ENCODE results near the gene CD9.

CD9 gene

GRCh38 chr12:6250343-6250742 is 50.1 kb downstream of the CD9 start:
- no peak overlapping the region for H3K23ac ChIP-seq (ENCODE audit: low read length)
- no CpG with 5 or more reads among the region's 5 CpGs for WGBS (ENCODE audit: extremely low coverage, insufficient coverage, insufficient read length)
- no peak overlapping the region for H3K14ac ChIP-seq (ENCODE audit: low read length)
- no peak overlapping the region for H3K27ac ChIP-seq (ENCODE audit: low read depth, low read length)
- H3K4me1 ChIP-seq (ENCODE audit: control insufficient read depth in 1 of 2, insufficient read depth in 2 of 2, low read length in 2 of 2), result peaks cover 15 to 17% of the 10 kb centered on the region in 2 experiments
- no peak overlapping the region for H3K4me2 ChIP-seq (ENCODE audit: low read length)
- H2BK5ac ChIP-seq (ENCODE audit: low read depth, low read length, poor library complexity), result no peak overlapping the region
- H3K9me3 ChIP-seq (ENCODE audit: insufficient read depth, low read depth, low read length), result no peaks in the 10 kb centered on the region
- H3K27me3 ChIP-seq (ENCODE audit: insufficient read depth, low read length), result no peaks in the 10 kb centered on the region
- H2AK5ac ChIP-seq (ENCODE audit: low read length), result no peak overlapping the region
- no peak overlapping the region for H3K4ac ChIP-seq (ENCODE audit: low read depth, low read length)
- H3K9ac ChIP-seq (ENCODE audit: low read length), result no peak overlapping the region
- no peak overlapping the region for H2BK12ac ChIP-seq (ENCODE audit: low read length)
- H4K8ac ChIP-seq (ENCODE audit: low read depth, low read length), result peak overlapping the region; percentile 11
- H3K4me3 ChIP-seq (ENCODE audit: low read depth, low read length), result no peak overlapping the region
- H4K12ac ChIP-seq (ENCODE audit: low read depth, low read length), result no peak overlapping the region
- no peak for DNase-seq
- no peaks in the 10 kb centered on the region for H3K36me3 ChIP-seq (ENCODE audit: control insufficient read depth in 1 of 2, insufficient read depth in 2 of 2, low read length in 2 of 2)
- H2AFZ ChIP-seq (ENCODE audit: insufficient read depth, low read length, poor library complexity), result no peak overlapping the region
- no peak overlapping the region for H3K18ac ChIP-seq (ENCODE audit: low read length)
- no peak overlapping the region for H4K91ac ChIP-seq (ENCODE audit: low read depth, low read length)
- H2BK120ac ChIP-seq (ENCODE audit: insufficient read depth, low read length, poor library complexity), result peak overlapping the region; percentile 12
- H3K79me2 ChIP-seq (ENCODE audit: control insufficient read depth, insufficient read depth, low read length, poor library complexity), result peaks cover 3% of the 10 kb centered on the region
- peaks cover 11% of the 10 kb centered on the region for H3K79me1 ChIP-seq (ENCODE audit: low read length)

GRCh38 chr12:6253278-6253677 is 53.1 kb downstream of the CD9 start:
- Histone ChIP-seq H3K27ac (ENCODE audit: low read depth, low read length) (peak overlapping the region; percentile 44), H2BK120ac (ENCODE audit: insufficient read depth, low read length, poor library complexity) (peak overlapping the region; percentile 61), H3K79me2 (ENCODE audit: control insufficient read depth, insufficient read depth, low read length, poor library complexity) (peaks cover 3% of the 10 kb centered on the region), H4K12ac (ENCODE audit: low read depth, low read length) (no peak overlapping the region), H3K9me3 (ENCODE audit: insufficient read depth, low read depth, low read length) (no peaks in the 10 kb centered on the region), H2AFZ (ENCODE audit: insufficient read depth, low read length, poor library complexity) (no peak overlapping the region), H3K79me1 (ENCODE audit: low read length) (peaks cover 11% of the 10 kb centered on the region), H2AK5ac (ENCODE audit: low read length) (no peak overlapping the region), H3K14ac (ENCODE audit: low read length) (no peak overlapping the region), H2BK5ac (ENCODE audit: low read depth, low read length, poor library complexity) (peak overlapping the region; percentile 8), H3K9ac (ENCODE audit: low read length) (no peak overlapping the region), H3K36me3 (ENCODE audit: control insufficient read depth in 1 of 2, insufficient read depth in 2 of 2, low read length in 2 of 2) (no peaks in the 10 kb centered on the region), H3K4me3 (ENCODE audit: low read depth, low read length) (no peak overlapping the region), H3K18ac (ENCODE audit: low read length) (no peak overlapping the region), H4K8ac (ENCODE audit: low read depth, low read length) (no peak overlapping the region), H4K91ac (ENCODE audit: low read depth, low read length) (peak overlapping the region; percentile 27), H3K4ac (ENCODE audit: low read depth, low read length) (no peak overlapping the region), H3K4me2 (ENCODE audit: low read length) (no peak overlapping the region), H2BK12ac (ENCODE audit: low read length) (peak overlapping the region; percentile 73), H3K27me3 (ENCODE audit: insufficient read depth, low read length) (no peaks in the 10 kb centered on the region), H3K23ac (ENCODE audit: low read length) (no peak overlapping the region), H3K4me1 (ENCODE audit: control insufficient read depth in 1 of 2, insufficient read depth in 2 of 2, low read length in 2 of 2) (peaks cover 15 to 17% of the 10 kb centered on the region in 2 experiments)
- DNase-seq, result peak; percentile 93 to 96
- WGBS (ENCODE audit: extremely low coverage, insufficient coverage, insufficient read length), result no CpG with 5 or more reads among the region's 6 CpGs

DNA sequence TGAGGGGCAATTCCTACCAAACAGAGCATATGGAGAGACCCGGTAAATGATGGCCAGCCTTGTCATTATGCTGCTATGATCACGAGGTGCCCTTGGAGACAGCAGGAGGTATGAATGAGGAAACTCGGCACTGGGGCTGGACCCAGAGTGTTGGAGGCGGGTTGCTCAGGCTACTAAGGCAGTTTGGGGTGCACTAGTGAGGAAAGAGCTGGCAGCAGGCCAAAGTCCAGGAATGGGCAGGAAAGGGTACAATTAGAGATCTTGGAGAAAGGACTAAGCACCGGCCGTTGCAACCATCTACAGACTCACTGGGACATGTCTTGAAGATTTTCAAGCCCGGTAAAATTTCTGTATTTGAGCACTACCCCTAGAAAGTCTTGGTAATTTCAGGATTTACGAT is 54.3 kb downstream of the CD9 start:
- Histone ChIP-seq H3K27me3 (ENCODE audit: insufficient read depth, low read length) (no peaks in the 10 kb centered on the region), H2BK120ac (ENCODE audit: insufficient read depth, low read length, poor library complexity) (no peak overlapping the region), H3K18ac (ENCODE audit: low read length) (peak overlapping the region; percentile 50), H3K14ac (ENCODE audit: low read length) (no peak overlapping the region), H4K91ac (ENCODE audit: low read depth, low read length) (peak overlapping the region; percentile 73), H3K23ac (ENCODE audit: low read length) (no peak overlapping the region), H2BK5ac (ENCODE audit: low read depth, low read length, poor library complexity) (no peak overlapping the region), H3K79me1 (ENCODE audit: low read length) (peaks cover 11% of the 10 kb centered on the region), H2BK12ac (ENCODE audit: low read length) (peak overlapping the region; percentile 52), H3K4me1 (ENCODE audit: control insufficient read depth in 1 of 2, insufficient read depth in 2 of 2, low read length in 2 of 2) (peaks cover 15 to 17% of the 10 kb centered on the region in 2 experiments), H3K9ac (ENCODE audit: low read length) (no peak overlapping the region), H2AFZ (ENCODE audit: insufficient read depth, low read length, poor library complexity) (no peak overlapping the region), H3K4ac (ENCODE audit: low read depth, low read length) (no peak overlapping the region), H4K12ac (ENCODE audit: low read depth, low read length) (no peak overlapping the region), H3K36me3 (ENCODE audit: control insufficient read depth in 1 of 2, insufficient read depth in 2 of 2, low read length in 2 of 2) (no peaks in the 10 kb centered on the region), H3K27ac (ENCODE audit: low read depth, low read length) (no peak overlapping the region), H3K4me3 (ENCODE audit: low read depth, low read length) (no peak overlapping the region), H2AK5ac (ENCODE audit: low read length) (no peak overlapping the region), H3K4me2 (ENCODE audit: low read length) (no peak overlapping the region), H3K9me3 (ENCODE audit: insufficient read depth, low read depth, low read length) (no peaks in the 10 kb centered on the region), H3K79me2 (ENCODE audit: control insufficient read depth, insufficient read depth, low read length, poor library complexity) (peaks cover 3% of the 10 kb centered on the region), H4K8ac (ENCODE audit: low read depth, low read length) (no peak overlapping the region)
- no CpG with 5 or more reads among the region's 8 CpGs for WGBS (ENCODE audit: extremely low coverage, insufficient coverage, insufficient read length)
- no peak for DNase-seq

- no peak overlapping the region for H4K12ac ChIP-seq (ENCODE audit: low read depth, low read length)
- H3K23ac ChIP-seq (ENCODE audit: low read length), result no peak overlapping the region
- peaks cover 8% of the 10 kb centered on the region for H3K79me1 ChIP-seq (ENCODE audit: low read length)
- H2BK120ac ChIP-seq (ENCODE audit: insufficient read depth, low read length, poor library complexity), result no peak overlapping the region
- no peak for DNase-seq
- no peak overlapping the region for H3K14ac ChIP-seq (ENCODE audit: low read length)
- no peak overlapping the region for H3K9ac ChIP-seq (ENCODE audit: low read length)
- H3K4me2 ChIP-seq (ENCODE audit: low read length), result no peak overlapping the region
- H2BK12ac ChIP-seq (ENCODE audit: low read length), result no peak overlapping the region
- no peak overlapping the region for H2AFZ ChIP-seq (ENCODE audit: insufficient read depth, low read length, poor library complexity)
- WGBS (ENCODE audit: extremely low coverage, insufficient coverage, insufficient read length), result no CpG with 5 or more reads among the region's 6 CpGs
- no peak overlapping the region for H2BK5ac ChIP-seq (ENCODE audit: low read depth, low read length, poor library complexity)
- H3K4me3 ChIP-seq (ENCODE audit: low read depth, low read length), result no peak overlapping the region
- H3K27ac ChIP-seq (ENCODE audit: low read depth, low read length), result no peak overlapping the region
- H3K4me1 ChIP-seq (ENCODE audit: control insufficient read depth in 1 of 2, insufficient read depth in 2 of 2, low read length in 2 of 2), result peaks cover 11 to 13% of the 10 kb centered on the region in 2 experiments
- peaks cover 2% of the 10 kb centered on the region for H3K79me2 ChIP-seq (ENCODE audit: control insufficient read depth, insufficient read depth, low read length, poor library complexity)
- no peaks in the 10 kb centered on the region for H3K36me3 ChIP-seq (ENCODE audit: control insufficient read depth in 1 of 2, insufficient read depth in 2 of 2, low read length in 2 of 2)
- H4K91ac ChIP-seq (ENCODE audit: low read depth, low read length), result no peak overlapping the region
- no peak overlapping the region for H2AK5ac ChIP-seq (ENCODE audit: low read length)
- no peak overlapping the region for H3K4ac ChIP-seq (ENCODE audit: low read depth, low read length)
- no peaks in the 10 kb centered on the region for H3K9me3 ChIP-seq (ENCODE audit: insufficient read depth, low read depth, low read length)
- no peak overlapping the region for H4K8ac ChIP-seq (ENCODE audit: low read depth, low read length)
- H3K27me3 ChIP-seq (ENCODE audit: insufficient read depth, low read length), result no peaks in the 10 kb centered on the region
- H3K18ac ChIP-seq (ENCODE audit: low read length), result no peak overlapping the region
Measured at GRCh38 chr12:6257007-6257406, 56.8 kb downstream of the CD9 start.

Data from trophoblast cell (in vitro differentiated cells and primary cell).